IMR-90 (cell line): ENCODE results near the gene C10orf120. TPM values are rescaled to one million over a fixed set of nuclear protein-coding genes. Genes with fewer than 3 reads are reported as not detected.

Source experiments
- ATAC-seq: fragments of 200-7000 bp; cut with Tn5 transposase; 2 replicates; pipeline ENCODE4 v1.9.1; 2020; ENCODE audit warnings: low read depth, mild to moderate bottlenecking, moderate library complexity
- BruUV-seq: library from RNA; stranded (reverse); fragments of 400-500 nt; replicated peaks from 2 replicates; lab custom pipeline; 2021; lab: Mats Ljungman, UMichigan
- CTCF ChIA-PET: fragments of 300-600 bp; formaldehyde crosslinking; extraction: SDS; loops from one replicate; lab custom pipeline; 2021; ENCODE audit warnings: antibody characterized with exemption; lab: Yijun Ruan, JAX
- POLR2A ChIA-PET: fragments of 300-600 bp; sonication (Branson Sonifier 250); formaldehyde crosslinking; loops from one replicate; lab custom pipeline; 2022; ENCODE audit warnings: antibody characterized with exemption; ENCODE audit not compliant: unreplicated experiment; lab: Charles Lee
- DNase-seq: peaks from one replicate; pipeline ENCODE4 v3.0.0; 2013
- H2AFZ ChIP-seq: replicated peaks from 2 replicates; pipeline ENCODE3; 2013; ENCODE audit warnings: low read length, mild to moderate bottlenecking; ENCODE audit not compliant: poor library complexity
- H2AK5ac ChIP-seq: 2 replicates; pipeline ENCODE4 v1.6.1; 2013; ENCODE audit warnings: low read depth, low read length, inconsistent platforms
- H2AK9ac ChIP-seq: replicated peaks from 2 replicates; pipeline ENCODE3; 2013; ENCODE audit warnings: mild to moderate bottlenecking, low read depth, low read length, moderate library complexity; ENCODE audit not compliant: poor library complexity
- H2BK120ac ChIP-seq: 2 replicates; pipeline ENCODE4 v1.6.1; 2013; ENCODE audit warnings: low read depth, low read length, inconsistent platforms
- H2BK15ac ChIP-seq: 3 replicates; pipeline ENCODE4 v1.6.1; 2013; ENCODE audit warnings: low read depth, low read length, inconsistent platforms
- H2BK20ac ChIP-seq: 2 replicates; pipeline ENCODE4 v1.6.1; 2013; ENCODE audit warnings: low read depth, mild to moderate bottlenecking, inconsistent platforms, low read length, moderate library complexity
- H2BK5ac ChIP-seq: 2 replicates; pipeline ENCODE4 v1.6.1; 2013; ENCODE audit warnings: mild to moderate bottlenecking, low read depth, low read length, inconsistent platforms; ENCODE audit not compliant: poor library complexity, severe bottlenecking
- H3K14ac ChIP-seq: replicated peaks from 2 replicates; pipeline ENCODE4 v1.6.1; 2013; ENCODE audit warnings: low read depth, low read length, inconsistent platforms
- H3K18ac ChIP-seq: 2 replicates; pipeline ENCODE4 v1.6.1; 2013; ENCODE audit warnings: low read depth, low read length, control low read depth
- H3K23ac ChIP-seq: 2 replicates; pipeline ENCODE4 v1.6.1; 2013; ENCODE audit warnings: low read depth, low read length, inconsistent platforms
- H3K27ac ChIP-seq: 2 replicates; pipeline ENCODE4 v1.5.1; 2013; ENCODE audit warnings: mild to moderate bottlenecking, control low read depth, low read length; ENCODE audit not compliant: insufficient read depth
- H3K27me3 ChIP-seq: 2 replicates; pipeline ENCODE4 v1.6.1; 2013; ENCODE audit warnings: low read length; ENCODE audit not compliant: control insufficient read depth, insufficient read depth
- H3K36me3 ChIP-seq: 2 replicates; pipeline ENCODE4 v1.6.1; 2013; ENCODE audit warnings: low read length, mixed read lengths; ENCODE audit not compliant: control insufficient read depth, insufficient read depth
- H3K4ac ChIP-seq: 2 replicates; pipeline ENCODE4 v1.6.1; 2013; ENCODE audit warnings: low read depth, low read length, inconsistent platforms
- H3K4me1 ChIP-seq: 2 replicates; pipeline ENCODE4 v1.6.1; 2013; ENCODE audit warnings: low read length, mixed read lengths; ENCODE audit not compliant: control insufficient read depth, insufficient read depth
- H3K4me2 ChIP-seq: 2 replicates; pipeline ENCODE4 v1.6.1; 2013; ENCODE audit warnings: low read depth, mild to moderate bottlenecking, control low read depth, low read length, moderate library complexity
- H3K4me3 ChIP-seq: 2 replicates; pipeline ENCODE4 v1.5.1; 2013; ENCODE audit warnings: low read depth, mild to moderate bottlenecking, control low read depth, low read length, moderate library complexity; ENCODE audit not compliant: insufficient read depth
- H3K56ac ChIP-seq: 2 replicates; pipeline ENCODE4 v1.6.1; 2013; ENCODE audit warnings: low read length, inconsistent platforms; ENCODE audit not compliant: insufficient read depth; ENCODE audit errors: extremely low read depth
- H3K79me1 ChIP-seq, 2 experiments: 2 replicates each; pipeline ENCODE4 v1.6.1; 2013; ENCODE audit warnings: low read length in 2 of 2, inconsistent platforms in 1 of 2, low read depth in 1 of 2
- H3K9ac ChIP-seq: 2 replicates; pipeline ENCODE4 v1.6.1; 2013; ENCODE audit warnings: low read depth, low read length, control low read depth
- H3K9me1 ChIP-seq: 2 replicates; pipeline ENCODE4 v1.6.1; 2013; ENCODE audit warnings: low read length, inconsistent platforms; ENCODE audit not compliant: insufficient read depth
- H3K9me3 ChIP-seq: 2 replicates; pipeline ENCODE4 v1.6.1; 2013; ENCODE audit warnings: low read length; ENCODE audit not compliant: control insufficient read depth, insufficient read depth
- H4K20me1 ChIP-seq: 2 replicates; pipeline ENCODE4 v1.6.1; 2013; ENCODE audit warnings: low read length, inconsistent platforms; ENCODE audit not compliant: insufficient read depth
- H4K5ac ChIP-seq: 2 replicates; pipeline ENCODE4 v1.6.1; 2013; ENCODE audit warnings: mild to moderate bottlenecking, low read depth, low read length, control low read depth
- H4K8ac ChIP-seq, 2 experiments: 2 replicates each; pipeline ENCODE4 v1.6.1; 2013; ENCODE audit warnings: low read depth in 2 of 2, low read length in 2 of 2, control low read depth in 1 of 2, inconsistent platforms in 1 of 2
- H4K91ac ChIP-seq: 2 replicates; pipeline ENCODE4 v1.6.1; 2013; ENCODE audit warnings: low read depth, low read length, inconsistent platforms; ENCODE audit not compliant: insufficient read depth
- BHLHE40 ChIP-seq: fragments of 150-350 bp; IDR thresholded peaks from 2 replicates; pipeline ENCODE4 v1.6.1; 2016; ENCODE audit warnings: mild to moderate bottlenecking, low read depth, low read length
- CEBPB ChIP-seq: IDR thresholded peaks from 2 replicates; pipeline ENCODE4 v1.6.1; 2012; ENCODE audit warnings: low read depth, low read length, improper control_type of control experiment
- CHD1 ChIP-seq: IDR thresholded peaks from 2 replicates; pipeline ENCODE4 v1.6.1; 2012; ENCODE audit warnings: low read depth, low read length, improper control_type of control experiment
- CTCF ChIP-seq: conservative IDR thresholded peaks from 2 replicates; pipeline ENCODE4 v1.5.1; 2012; ENCODE audit warnings: mild to moderate bottlenecking, low read depth, low read length, improper control_type of control experiment
- ELK1 ChIP-seq: fragments of 150-350 bp; IDR thresholded peaks from 2 replicates; pipeline ENCODE4 v1.6.1; 2016; ENCODE audit warnings: low read depth, mild to moderate bottlenecking, low read length, moderate library complexity, borderline replicate concordance
- FOS ChIP-seq: fragments of 150-350 bp; IDR thresholded peaks from 2 replicates; pipeline ENCODE4 v1.6.1; 2016; ENCODE audit warnings: low read depth, low read length
- MAFK ChIP-seq: IDR thresholded peaks from 2 replicates; pipeline ENCODE4 v1.6.1; 2012; ENCODE audit warnings: low read depth, low read length, improper control_type of control experiment
- MAZ ChIP-seq: IDR thresholded peaks from 2 replicates; pipeline ENCODE4 v1.6.1; 2012; ENCODE audit warnings: low read depth, mild to moderate bottlenecking, low read length, improper control_type of control experiment, moderate library complexity, borderline replicate concordance
- MXI1 ChIP-seq: IDR thresholded peaks from 2 replicates; pipeline ENCODE4 v1.6.1; 2012; ENCODE audit warnings: low read depth, mild to moderate bottlenecking, low read length, moderate library complexity, borderline replicate concordance
- NFE2L2 ChIP-seq: fragments of 150-350 bp; IDR thresholded peaks from 2 replicates; pipeline ENCODE4 v1.6.1; 2016; ENCODE audit warnings: low read depth, mild to moderate bottlenecking, low read length
- POLR2A ChIP-seq: IDR thresholded peaks from 2 replicates; pipeline ENCODE4 v1.6.1; 2012; ENCODE audit warnings: mild to moderate bottlenecking, low read depth, low read length
- RAD21 ChIP-seq: IDR thresholded peaks from 2 replicates; pipeline ENCODE4 v1.6.1; 2012; ENCODE audit warnings: low read length, improper control_type of control experiment
- RCOR1 ChIP-seq: IDR thresholded peaks from 2 replicates; pipeline ENCODE4 v1.6.1; 2012; ENCODE audit warnings: mild to moderate bottlenecking, low read length, improper control_type of control experiment; ENCODE audit not compliant: insufficient replicate concordance
- RFX5 ChIP-seq: IDR thresholded peaks from 2 replicates; pipeline ENCODE4 v1.8.0; 2012; ENCODE audit warnings: low read depth, mild to moderate bottlenecking, low read length, moderate library complexity
- SMC3 ChIP-seq: fragments of 150-350 bp; IDR thresholded peaks from 2 replicates; pipeline ENCODE4 v1.6.1; 2016; ENCODE audit warnings: low read depth, mild to moderate bottlenecking, antibody characterized with exemption, low read length, moderate library complexity
- USF2 ChIP-seq: fragments of 150-350 bp; IDR thresholded peaks from 2 replicates; pipeline ENCODE4 v1.6.1; 2017; ENCODE audit warnings: mild to moderate bottlenecking, antibody characterized with exemption, low read length, low read depth
- WGBS, 2 experiments: methylation state at CpG; one replicate each; pipeline versions ENCODE4 v1.1.5 to v1.1.7; 2013; ENCODE audit warnings: missing lambda C conversion rate in 2 of 2; ENCODE audit not compliant: insufficient read length in 1 of 2; ENCODE audit errors: extremely low coverage in 2 of 2; 5-methylcytosine and 5-hydroxymethylcytosine counted together
- dilution Hi-C: fragments of 300-500 bp; cut with HindIII; formaldehyde crosslinking; loops from one replicate; pipeline ENCODE4 v1.14.3; 2018; ENCODE audit warnings: low sequenced_read_pairs; ENCODE audit not compliant: unreplicated experiment
- in situ Hi-C: fragments of 300-500 bp; cut with MboI; formaldehyde crosslinking; loops from 3 replicates; pipeline ENCODE4 v1.14.3; 2019; ENCODE audit warnings: low sequenced_read_pairs, inconsistent platforms, mixed read lengths
- intact Hi-C: fragments of 100-400 bp; cut with micrococcal nuclease; formaldehyde crosslinking; loops from 2 replicates; pipeline ENCODE4 v1.10.0; 2022
- polyA plus RNA-seq, 3 experiments: library from polyadenylated mRNA; depleted of rRNA; stranded (reverse); fragments of >200 nt; gene quantifications; 2 replicates each; pipeline ENCODE4 v1.2.3, GENCODE V29; 2012; ENCODE audit warnings: low replicate concordance in 1 of 3
- total RNA-seq: library from RNA; depleted of rRNA; stranded (reverse); fragments of >200 nt; gene quantifications from 2 replicates; pipeline ENCODE4 v1.2.3, GENCODE V29; 2012

C10orf120 gene
- total and polyA plus RNA-seq, 2 of the 4 experiments (the other 2 are of a cell fraction), result not detected

GRCh38 chr10:122730238-122730637 is 30.6 kb upstream of the C10orf120 start:
- ChIA-PET POLR2A (no interaction called here), CTCF (no interaction called here)
- H3K4ac ChIP-seq, result no peak overlapping the region
- H3K4me1 ChIP-seq, result no peaks in the 10 kb centered on the region
- in situ Hi-C loops (no loop called here), dilution Hi-C loops (no loop called here), intact Hi-C loops (no loop called here)
- H3K23ac ChIP-seq, result no peak overlapping the region
- TF ChIP-seq BHLHE40 (no peak), FOS (no peak), CEBPB (no peak), RFX5 (no peak), MXI1 (no peak), USF2 (no peak), CTCF (no peak), RCOR1 (no peak), ELK1 (no peak), RAD21 (no peak), CHD1 (no peak), MAZ (no peak), SMC3 (no peak), POLR2A (no peak), NFE2L2 (no peak), MAFK (no peak)
- H2AFZ ChIP-seq, result peak overlapping the region; percentile 14
- no peaks in the 10 kb centered on the region for H3K9me3 ChIP-seq
- no peak for DNase-seq
- H2BK120ac ChIP-seq, result no peak overlapping the region
- no peaks in the 10 kb centered on the region for H3K9me1 ChIP-seq
- H3K27ac ChIP-seq, result no peak overlapping the region
- no peak overlapping the region for H3K9ac ChIP-seq
- BruUV-seq, result no TSS peak
- H4K20me1 ChIP-seq, result no peaks in the 10 kb centered on the region
- H2BK20ac ChIP-seq, result no peak overlapping the region
- H4K5ac ChIP-seq, result no peak overlapping the region
- no peaks in the 10 kb centered on the region for H3K36me3 ChIP-seq
- no peaks in the 10 kb centered on the region for H3K79me1 ChIP-seq
- H2BK15ac ChIP-seq, result no peak overlapping the region
- 26% methylated on average over 3 of the region's 6 CpGs; no CpG with 5 or more reads in 1 of the 2 experiments for WGBS, 2 experiments
- H3K27me3 ChIP-seq, result no peaks in the 10 kb centered on the region
- no peak overlapping the region for H3K14ac ChIP-seq
- ATAC-seq, result no peak
- H4K91ac ChIP-seq, result no peak overlapping the region
- H3K56ac ChIP-seq, result no peak overlapping the region
- no peak overlapping the region for H2AK5ac ChIP-seq
- no peak overlapping the region for H2AK9ac ChIP-seq
- H3K4me3 ChIP-seq, result no peak overlapping the region
- H3K18ac ChIP-seq, result no peak overlapping the region
- no peak overlapping the region for H2BK5ac ChIP-seq
- H3K4me2 ChIP-seq, result no peak overlapping the region
- H4K8ac ChIP-seq, result no peak overlapping the region
